A549 (cell line): ENCODE results near the gene SLC25A3. TPM values are rescaled to one million over a fixed set of nuclear protein-coding genes. Genes with fewer than 3 reads are reported as not detected.

Source experiments
- ATAC-seq, 2 experiments: fragments of 200-7000 bp in 1 of 2; fragments of >200 bp in 1 of 2; cut with Nextera tagmentation in 1 of 2; cut with Tn5 transposase in 1 of 2; 3 replicates each; pipeline versions ENCODE4 v1.8.0 to v1.9.1; 2018 to 2020; ENCODE audit warnings: mild to moderate bottlenecking in 1 of 2, moderate library complexity in 1 of 2
- CTCF ChIA-PET: fragments of 300-600 bp; sonication (Branson Sonifier 250); formaldehyde crosslinking; extraction: SDS; loops from one replicate; lab custom pipeline; 2021; ENCODE audit warnings: antibody characterized with exemption, inconsistent platforms; lab: Yijun Ruan, JAX
- POLR2A ChIA-PET: fragments of 350-600 bp; formaldehyde crosslinking; extraction: SDS; loops from one replicate; lab custom pipeline; 2021; ENCODE audit warnings: antibody characterized with exemption, inconsistent platforms; lab: Yijun Ruan, JAX
- DNase-seq, 2 experiments: peaks; one replicate each; pipeline versions ENCODE4 v3.0.0 to v3.0.0-alpha.2; 2011 to 2016; ENCODE audit warnings: low read depth in 1 of 2, low spot score in 1 of 2
- FAIRE-seq: peaks from 2 replicates; lab custom pipeline; 2011; peaks lifted over from hg19 to GRCh38; lab: Jason Lieb, UNC
- H3K27ac ChIP-seq, 2 experiments: fragments of >200 bp; sonication (Bioruptor Twin); formaldehyde crosslinking; 3 replicates each; pipeline ENCODE4 v1.5.1; 2016 to 2017
- H3K4me1 ChIP-seq: fragments of >200 bp; sonication (Bioruptor Twin); formaldehyde crosslinking; 3 replicates; pipeline ENCODE4 v1.6.1; 2016
- H3K4me2 ChIP-seq: fragments of >200 bp; sonication (Bioruptor Twin); formaldehyde crosslinking; 3 replicates; pipeline ENCODE4 v1.6.1; 2016
- H3K4me3 ChIP-seq: fragments of >200 bp; sonication (Bioruptor Twin); formaldehyde crosslinking; 3 replicates; pipeline ENCODE4 v1.5.1; 2016
- H3K9me3 ChIP-seq: fragments of >200 bp; sonication (Bioruptor Twin); formaldehyde crosslinking; 3 replicates; pipeline ENCODE4 v1.6.1; 2016
- CBX2 ChIP-seq: fragments of 200-600 bp; sonication (generic); IDR thresholded peaks from 2 replicates; pipeline ENCODE4 v1.6.1; 2016; ENCODE audit warnings: low read depth, mild to moderate bottlenecking, borderline replicate concordance
- CEBPB ChIP-seq, 2 experiments: fragments of >200 bp in 1 of 2; sonication (Bioruptor Twin) in 1 of 2; formaldehyde crosslinking in 1 of 2; IDR thresholded peaks; 2 replicates each; pipeline ENCODE4 v1.6.1; 2012 to 2016
- CHD2 ChIP-seq: fragments of 150-350 bp; IDR thresholded peaks from 2 replicates; pipeline ENCODE4 v1.6.1; 2014; ENCODE audit warnings: low read length; ENCODE audit not compliant: partially characterized antibody
- FOSL2 ChIP-seq, 2 experiments: fragments of 450-650 bp in 1 of 2; fragments of >200 bp in 1 of 2; sonication (Bioruptor Twin) in 1 of 2; formaldehyde crosslinking; IDR thresholded peaks; 2 replicates each; pipeline versions ENCODE4 v1.5.0 to v1.6.1; 2016 to 2020; ENCODE audit warnings: mild to moderate bottlenecking in 1 of 2, moderate library complexity in 1 of 2
- FOXS1 ChIP-seq: fragments of 250-450 bp; sonication (Bioruptor Pico); IDR thresholded peaks from 2 replicates; pipeline ENCODE4 v1.5.0; 2020; ENCODE audit warnings: mild to moderate bottlenecking, moderate library complexity
- HEYL ChIP-seq: fragments of 250-450 bp; sonication (Bioruptor Pico); IDR thresholded peaks from 2 replicates; pipeline ENCODE4 v1.8.0; 2021; ENCODE audit warnings: mild to moderate bottlenecking, moderate library complexity
- HOXB5 ChIP-seq: fragments of 250-450 bp; sonication (Bioruptor Pico); IDR thresholded peaks from 2 replicates; pipeline ENCODE4 v1.5.0; 2020; ENCODE audit warnings: mild to moderate bottlenecking, moderate library complexity
- JUNB ChIP-seq: fragments of >200 bp; sonication (Bioruptor Twin); formaldehyde crosslinking; IDR thresholded peaks from 2 replicates; pipeline ENCODE4 v1.6.1; 2016
- KDM5A ChIP-seq: fragments of 200-600 bp; sonication (generic); IDR thresholded peaks from 2 replicates; pipeline ENCODE4 v1.6.1; 2016; ENCODE audit warnings: antibody characterized with exemption, mild to moderate bottlenecking
- MAZ ChIP-seq: fragments of 150-350 bp; IDR thresholded peaks from 2 replicates; pipeline ENCODE4 v1.6.1; 2014; ENCODE audit warnings: antibody characterized with exemption, low read depth, low read length, borderline replicate concordance
- NPAS2 ChIP-seq: fragments of 250-450 bp; sonication (Bioruptor Pico); IDR thresholded peaks from 2 replicates; pipeline ENCODE4 v1.8.0; 2022; ENCODE audit warnings: mild to moderate bottlenecking, moderate library complexity, borderline replicate concordance
- NR3C1 ChIP-seq: fragments of >200 bp; sonication (Bioruptor Twin); formaldehyde crosslinking; IDR thresholded peaks from 3 replicates; pipeline ENCODE4 v1.6.1; 2017
- PHF8 ChIP-seq: fragments of 200-600 bp; sonication (generic); IDR thresholded peaks from 2 replicates; pipeline ENCODE4 v1.6.1; 2016; ENCODE audit warnings: low read depth, mild to moderate bottlenecking, antibody characterized with exemption, moderate library complexity, borderline replicate concordance
- POLR2AphosphoS2 ChIP-seq: conservative IDR thresholded peaks from 2 replicates; pipeline ENCODE4 v1.6.1; 2012; ENCODE audit warnings: low read length, improper control_type of control experiment, inconsistent platforms
- RAD21 ChIP-seq, 2 experiments: fragments of >200 bp in 1 of 2; sonication (Bioruptor Twin) in 1 of 2; formaldehyde crosslinking in 1 of 2; IDR thresholded peaks in 1 of 2; conservative IDR thresholded peaks in 1 of 2; 2 replicates in 1 of 2; 3 replicates in 1 of 2; pipeline ENCODE4 v1.6.1; 2012 to 2018; ENCODE audit warnings: inconsistent platforms in 1 of 2
- RARB ChIP-seq: fragments of 250-450 bp; sonication (Bioruptor Pico); IDR thresholded peaks from 2 replicates; pipeline ENCODE4 v1.8.0; 2021; ENCODE audit warnings: mild to moderate bottlenecking, moderate library complexity
- SREBF2 ChIP-seq: fragments of 450-650 bp; IDR thresholded peaks from 2 replicates; pipeline ENCODE4 v1.6.1; 2014; ENCODE audit warnings: mild to moderate bottlenecking, moderate library complexity
- TP53 ChIP-seq: fragments of 250-450 bp; sonication (Bioruptor Pico); IDR thresholded peaks from 2 replicates; pipeline ENCODE4 v1.5.0; 2021; ENCODE audit warnings: mild to moderate bottlenecking, moderate library complexity
- ZSCAN20 ChIP-seq: fragments of 250-450 bp; sonication (Bioruptor Pico); IDR thresholded peaks from 2 replicates; pipeline ENCODE4 v1.8.0; 2022; ENCODE audit warnings: mild to moderate bottlenecking, moderate library complexity
- WGBS: methylation state at CpG from one replicate; pipeline ENCODE4 v1.1.6; 2017; ENCODE audit errors: missing lambda C conversion rate; 5-methylcytosine and 5-hydroxymethylcytosine counted together
- polyA plus RNA-seq, 4 experiments: library from polyadenylated mRNA; depleted of rRNA in 3 of 4; stranded (reverse); fragments of >200 nt; fragmentation: RNase III in 1 of 4; extraction: RNeasy Plus Mini Kit Qiagen cat#74134 plus additional on column Dnase treatment in 1 of 4; gene quantifications; 2 replicates in 3 of 4; 3 replicates in 1 of 4; pipeline ENCODE4 v1.2.3, GENCODE V29; 2011 to 2017
- TF ChIP-seq, protein P1 (sequence below): fragments of >200 bp; sonication (Bioruptor Twin); formaldehyde crosslinking; IDR thresholded peaks from 2 replicates; pipeline ENCODE4 v1.6.1; 2016
- TF ChIP-seq, protein P2 (sequence below): fragments of 250-450 bp; sonication (Bioruptor Pico); IDR thresholded peaks from 2 replicates; pipeline ENCODE4 v1.5.0; 2021; ENCODE audit warnings: mild to moderate bottlenecking, moderate library complexity, borderline replicate concordance
- TF ChIP-seq, protein P3 (sequence below): IDR thresholded peaks from 2 replicates; pipeline ENCODE4 v1.6.1; 2012

The SLC25A3 gene
- polyA plus RNA-seq, 2 of the 4 experiments (the other 2 are of a cell fraction), result 790 to 1,232 TPM

DNA sequence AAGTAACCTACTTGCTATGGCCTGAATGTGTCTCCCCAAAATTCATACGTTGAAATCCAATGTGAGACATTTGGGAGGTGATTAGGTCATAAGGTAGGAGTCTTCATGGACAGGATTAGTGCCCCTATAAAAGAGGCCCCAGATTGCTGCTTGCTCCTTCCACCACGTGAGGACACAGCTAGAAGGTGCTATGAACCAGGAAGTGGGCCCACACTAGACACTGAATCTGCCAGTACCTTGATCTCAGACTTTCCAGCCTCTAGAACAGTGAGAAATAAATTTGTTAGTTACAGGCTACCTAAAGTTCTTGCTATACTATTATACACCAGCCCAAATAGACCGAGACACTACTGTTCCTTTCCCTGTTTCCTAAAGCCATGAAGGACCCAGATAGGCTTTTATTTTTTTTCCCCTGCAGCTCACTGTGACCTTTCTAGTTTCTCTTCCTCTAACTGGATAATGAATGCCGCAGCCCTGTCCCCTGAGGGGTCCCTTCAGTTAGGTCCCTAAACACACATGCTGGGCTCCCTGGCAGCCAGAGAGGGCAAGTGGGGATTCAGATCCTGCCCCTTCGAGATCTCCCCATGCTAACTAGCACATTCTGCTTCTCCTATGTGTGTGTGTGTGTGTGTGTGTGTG, 19.3 kb downstream of the SLC25A3 start:
- TF ChIP-seq, protein P1, sequence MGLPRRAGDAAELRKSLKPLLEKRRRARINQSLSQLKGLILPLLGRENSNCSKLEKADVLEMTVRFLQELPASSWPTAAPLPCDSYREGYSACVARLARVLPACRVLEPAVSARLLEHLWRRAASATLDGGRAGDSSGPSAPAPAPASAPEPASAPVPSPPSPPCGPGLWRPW, result no peak
- TF ChIP-seq PHF8 (no peak), POLR2AphosphoS2 (no peak), CHD2 (no peak), CEBPB (IDR thresholded peaks at IDR 0.05) (no peak), HOXB5 (CRISPR knock-in tag) (no peak), MAZ (no peak), JUNB (no peak), KDM5A (no peak), NR3C1 (no peak), ZSCAN20 (CRISPR knock-in tag) (no peak), FOXS1 (CRISPR knock-in tag) (no peak), CBX2 (no peak), HEYL (CRISPR knock-in tag) (no peak)
- TF ChIP-seq, protein P2, sequence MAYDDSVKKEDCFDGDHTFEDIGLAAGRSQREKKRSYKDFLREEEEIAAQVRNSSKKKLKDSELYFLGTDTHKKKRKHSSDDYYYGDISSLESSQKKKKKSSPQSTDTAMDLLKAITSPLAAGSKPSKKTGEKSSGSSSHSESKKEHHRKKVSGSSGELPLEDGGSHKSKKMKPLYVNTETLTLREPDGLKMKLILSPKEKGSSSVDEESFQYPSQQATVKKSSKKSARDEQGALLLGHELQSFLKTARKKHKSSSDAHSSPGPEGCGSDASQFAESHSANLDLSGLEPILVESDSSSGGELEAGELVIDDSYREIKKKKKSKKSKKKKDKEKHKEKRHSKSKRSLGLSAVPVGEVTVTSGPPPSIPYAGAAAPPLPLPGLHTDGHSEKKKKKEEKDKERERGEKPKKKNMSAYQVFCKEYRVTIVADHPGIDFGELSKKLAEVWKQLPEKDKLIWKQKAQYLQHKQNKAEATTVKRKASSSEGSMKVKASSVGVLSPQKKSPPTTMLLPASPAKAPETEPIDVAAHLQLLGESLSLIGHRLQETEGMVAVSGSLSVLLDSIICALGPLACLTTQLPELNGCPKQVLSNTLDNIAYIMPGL (CRISPR knock-in tag), result no peak
- TF ChIP-seq, protein P3, sequence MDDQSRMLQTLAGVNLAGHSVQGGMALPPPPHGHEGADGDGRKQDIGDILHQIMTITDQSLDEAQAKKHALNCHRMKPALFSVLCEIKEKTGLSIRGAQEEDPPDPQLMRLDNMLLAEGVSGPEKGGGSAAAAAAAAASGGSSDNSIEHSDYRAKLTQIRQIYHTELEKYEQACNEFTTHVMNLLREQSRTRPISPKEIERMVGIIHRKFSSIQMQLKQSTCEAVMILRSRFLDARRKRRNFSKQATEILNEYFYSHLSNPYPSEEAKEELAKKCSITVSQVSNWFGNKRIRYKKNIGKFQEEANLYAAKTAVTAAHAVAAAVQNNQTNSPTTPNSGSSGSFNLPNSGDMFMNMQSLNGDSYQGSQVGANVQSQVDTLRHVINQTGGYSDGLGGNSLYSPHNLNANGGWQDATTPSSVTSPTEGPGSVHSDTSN, result no peak
- DNase-seq (no peak), FAIRE-seq (no peak), ATAC-seq (peak; percentile 30 to 36; a peak in 3 of 6 replicates)
- POLR2A ChIA-PET, result no interaction called here
- no peak overlapping the region for H3K27ac ChIP-seq
- WGBS, result 78% methylated on average over 5 of the region's 5 CpGs
- H3K4me2 ChIP-seq, result no peak overlapping the region
- CTCF ChIA-PET, result interaction anchor here (1.9 to 2.0 kb wide), 2 partner anchors 9 to 16 kb away, joined by 4 to 5 read pairs; no protein-coding TSS in a partner anchor
- no peaks in the 10 kb centered on the region for H3K9me3 ChIP-seq
- no peak overlapping the region for H3K4me3 ChIP-seq
- H3K4me1 ChIP-seq, result no peaks in the 10 kb centered on the region

DNA sequence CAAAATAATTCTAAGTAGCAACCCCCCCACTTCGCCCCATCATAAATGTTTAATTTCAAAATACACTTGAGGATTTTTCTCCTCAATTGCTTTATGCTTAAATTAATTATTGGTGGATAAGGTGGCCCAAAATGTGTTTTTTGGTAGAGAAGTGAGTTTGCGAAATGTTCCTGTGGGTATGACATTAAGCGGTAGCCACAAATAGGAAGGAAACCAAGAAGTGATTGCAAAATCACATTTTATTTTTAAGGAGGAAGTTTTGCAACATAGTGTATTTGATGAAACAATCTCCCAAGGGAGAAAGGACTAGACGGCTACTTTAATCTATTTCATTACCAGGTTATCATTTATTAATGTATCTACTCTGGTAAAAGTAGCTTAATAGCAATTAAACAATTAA, 25.5 kb downstream of the SLC25A3 start:
- 82% methylated on average over 4 of the region's 4 CpGs for WGBS
- FAIRE-seq (no peak), DNase-seq (no peak), ATAC-seq (no peak)
- Histone ChIP-seq H3K4me2 (no peak overlapping the region), H3K9me3 (no peaks in the 10 kb centered on the region), H3K4me1 (no peaks in the 10 kb centered on the region), H3K4me3 (no peak overlapping the region), H3K27ac (no peak overlapping the region)
- TF ChIP-seq CHD2 (no peak), RARB (CRISPR knock-in tag) (no peak), CEBPB (IDR thresholded peaks at IDR 0.05) (peak; percentile 45 to 60; a peak in 2 of 4 replicates)
- CTCF ChIA-PET, result interaction anchor here (1.1 to 2.0 kb wide), 3 partner anchors 13 to 52 kb away, joined by 3 to 8 read pairs (median 6); no protein-coding TSS in a partner anchor
- POLR2A ChIA-PET, result no interaction called here

DNA sequence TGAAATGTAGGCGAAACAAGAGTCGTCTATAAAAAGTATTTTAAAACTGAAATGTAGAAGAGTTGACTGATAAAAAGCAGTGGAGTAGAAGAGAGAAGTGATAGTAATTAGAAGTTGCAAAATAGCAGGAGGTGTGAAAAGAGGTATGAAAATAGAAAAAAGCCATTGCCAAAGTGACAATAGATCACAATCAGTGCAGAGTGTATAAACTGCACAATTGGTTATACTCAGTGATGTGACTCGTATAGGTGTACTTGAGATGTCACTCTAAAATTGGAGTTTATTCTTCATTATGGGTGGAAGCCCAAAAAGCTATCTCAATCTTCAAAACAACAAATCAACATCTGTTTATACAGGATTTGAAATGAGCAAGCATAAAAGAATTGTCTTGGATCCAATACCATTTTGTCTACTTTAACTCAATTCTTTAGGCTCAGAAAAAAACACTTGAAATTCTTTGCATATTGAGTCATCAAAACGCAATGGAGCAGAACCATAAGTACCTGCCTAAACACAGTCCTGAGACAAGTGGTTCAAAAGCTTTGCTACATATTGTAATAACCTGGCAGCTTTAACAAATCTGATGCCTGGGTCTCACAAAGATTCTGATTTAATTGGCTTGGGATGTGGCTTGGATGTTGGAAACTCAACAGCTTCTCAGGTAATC, 42.3 kb downstream of the SLC25A3 start:
- FAIRE-seq, result peak; percentile 97
- Histone ChIP-seq H3K9me3 (no peaks in the 10 kb centered on the region), H3K4me2 (peak overlapping the region; percentile 36), H3K4me3 (no peak overlapping the region), H3K4me1 (peaks cover 16% of the 10 kb centered on the region), H3K27ac (0 out of 6 replicates have a peak overlapping the region, but pooled peaks of 1 of the 2 experiments have one; percentile 32)
- peak; percentile 20 to 31 for DNase-seq
- ATAC-seq, result peak; percentile 50 to 69; a peak in 4 of 6 replicates
- ChIA-PET CTCF (interaction anchor here (0.6 to 0.9 kb wide), 3 partner anchors 18 to 128 kb away, joined by 3 read pairs; no protein-coding TSS in a partner anchor), POLR2A (interaction anchor here (0.9 kb wide), 1 partner anchor 43 kb away, joined by 4 read pairs; no protein-coding TSS in a partner anchor)
- no peak for TF ChIP-seq HOXB5 (CRISPR knock-in tag)
- peak; percentile 41; the same call in 1 of the 2 replicates for TF ChIP-seq JUNB
- TF ChIP-seq RAD21 (conservative IDR thresholded peaks at IDR 0.05 in 1 of 2, IDR thresholded peaks at IDR 0.05 in 1 of 2), result no peak
- no peak for TF ChIP-seq NPAS2 (CRISPR knock-in tag)
- no peak for TF ChIP-seq CEBPB (IDR thresholded peaks at IDR 0.05)
- TF ChIP-seq HEYL (CRISPR knock-in tag), result no peak
- no peak for TF ChIP-seq TP53 (CRISPR knock-in tag)
- TF ChIP-seq SREBF2, result no peak
- TF ChIP-seq FOSL2 (IDR thresholded peaks at IDR 0.05), result peak; percentile 29; the same call in 1 of the 2 replicates
- TF ChIP-seq FOSL2 (CRISPR knock-in tag; IDR thresholded peaks at IDR 0.05), result peak; percentile 31; the same call in 1 of the 2 replicates
- WGBS, result 72% methylated on average over 4 of the region's 4 CpGs
